AG04449 (cell line): Measurements from ENCODE around the gene IZUMO4.
"Not testable (repeated sequence)": the region's sequence is repeated elsewhere in the genome, so short reads cannot be mapped to it uniquely, and the experiment has no call there.

ENCODE experiments used
- CTCF ChIA-PET: fragments of 350-600 bp; formaldehyde crosslinking; extraction: SDS; loops from one replicate; lab custom pipeline; 2021; ENCODE audit warnings: antibody characterized with exemption; lab: Yijun Ruan, JAX
- POLR2A ChIA-PET: fragments of 400-600, 350-600 bp; formaldehyde crosslinking; extraction: SDS; loops from one replicate; lab custom pipeline; 2020; ENCODE audit warnings: antibody characterized with exemption, inconsistent platforms; lab: Yijun Ruan, JAX
- DNase-seq: peaks from one replicate; pipeline ENCODE4 v3.0.0-alpha.2; 2010; ENCODE audit warnings: low read depth, low spot score
- H3K4me3 ChIP-seq: 2 replicates; pipeline ENCODE4 v1.5.1; 2011; ENCODE audit warnings: low read depth, mild to moderate bottlenecking, control low read depth, low read length
- TF ChIP-seq, protein P1 (sequence below): IDR thresholded peaks from one replicate; pipeline ENCODE4 v1.5.1; 2011; ENCODE audit warnings: mild to moderate bottlenecking, moderate library complexity, low read length, control low read depth, inconsistent platforms; ENCODE audit not compliant: insufficient read depth; ENCODE audit errors: missing control alignments

Gene IZUMO4

DNA sequence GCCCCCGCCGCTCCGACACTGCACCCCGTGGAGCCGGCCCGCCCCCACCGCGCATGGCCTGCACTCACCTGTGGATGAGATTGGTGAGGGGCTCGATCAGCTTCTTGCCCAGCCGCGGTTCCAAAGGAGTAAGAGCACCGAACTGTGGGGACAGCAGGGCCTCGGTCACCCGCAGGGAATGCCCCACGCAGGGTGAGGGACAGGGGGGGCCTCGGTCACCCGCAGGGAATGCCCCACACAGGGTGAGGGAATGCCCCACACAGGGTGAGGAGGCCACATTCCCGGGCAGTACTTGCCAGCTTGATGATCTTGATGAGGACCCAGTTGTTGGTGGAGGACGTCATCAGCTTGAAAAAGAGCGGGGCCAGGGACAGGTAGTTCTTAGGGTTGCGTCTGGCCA, 32.3 kb downstream of the IZUMO4 start:
- H3K4me3 ChIP-seq, result no peak overlapping the region
- ChIA-PET POLR2A (no interaction called here), CTCF (no interaction called here)
- TF ChIP-seq, protein P1, sequence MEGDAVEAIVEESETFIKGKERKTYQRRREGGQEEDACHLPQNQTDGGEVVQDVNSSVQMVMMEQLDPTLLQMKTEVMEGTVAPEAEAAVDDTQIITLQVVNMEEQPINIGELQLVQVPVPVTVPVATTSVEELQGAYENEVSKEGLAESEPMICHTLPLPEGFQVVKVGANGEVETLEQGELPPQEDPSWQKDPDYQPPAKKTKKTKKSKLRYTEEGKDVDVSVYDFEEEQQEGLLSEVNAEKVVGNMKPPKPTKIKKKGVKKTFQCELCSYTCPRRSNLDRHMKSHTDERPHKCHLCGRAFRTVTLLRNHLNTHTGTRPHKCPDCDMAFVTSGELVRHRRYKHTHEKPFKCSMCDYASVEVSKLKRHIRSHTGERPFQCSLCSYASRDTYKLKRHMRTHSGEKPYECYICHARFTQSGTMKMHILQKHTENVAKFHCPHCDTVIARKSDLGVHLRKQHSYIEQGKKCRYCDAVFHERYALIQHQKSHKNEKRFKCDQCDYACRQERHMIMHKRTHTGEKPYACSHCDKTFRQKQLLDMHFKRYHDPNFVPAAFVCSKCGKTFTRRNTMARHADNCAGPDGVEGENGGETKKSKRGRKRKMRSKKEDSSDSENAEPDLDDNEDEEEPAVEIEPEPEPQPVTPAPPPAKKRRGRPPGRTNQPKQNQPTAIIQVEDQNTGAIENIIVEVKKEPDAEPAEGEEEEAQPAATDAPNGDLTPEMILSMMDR, result no peak
- DNase-seq, result no peak

DNA sequence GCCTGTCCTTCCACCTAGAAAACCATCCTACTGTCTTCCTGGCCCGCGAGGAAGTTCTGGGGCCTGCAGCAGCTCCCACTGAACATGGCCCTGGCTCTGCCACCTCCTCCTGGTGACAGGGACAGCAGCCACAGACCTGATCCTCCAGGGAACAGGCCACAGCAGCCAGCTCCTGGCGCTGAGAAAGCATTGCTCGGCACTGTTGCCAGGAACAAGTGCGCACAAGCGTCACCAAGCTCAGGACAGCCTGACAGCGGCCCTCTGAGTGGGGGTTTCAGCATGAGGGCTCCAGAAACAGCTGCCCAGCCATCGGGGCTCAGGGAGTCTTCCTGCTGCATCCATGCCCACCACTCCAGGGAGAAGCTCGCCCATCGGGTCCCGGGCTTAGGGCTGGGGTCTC, 32.8 kb downstream of the IZUMO4 start:
- POLR2A ChIA-PET, result no interaction called here
- CTCF ChIA-PET, result interaction anchor here (1.4 kb wide), 1 partner anchor 187 kb away, joined by 3 read pairs; no protein-coding TSS in a partner anchor
- TF ChIP-seq, protein P1, result no peak
- H3K4me3 ChIP-seq, result no peak overlapping the region
- no peak for DNase-seq

DNA sequence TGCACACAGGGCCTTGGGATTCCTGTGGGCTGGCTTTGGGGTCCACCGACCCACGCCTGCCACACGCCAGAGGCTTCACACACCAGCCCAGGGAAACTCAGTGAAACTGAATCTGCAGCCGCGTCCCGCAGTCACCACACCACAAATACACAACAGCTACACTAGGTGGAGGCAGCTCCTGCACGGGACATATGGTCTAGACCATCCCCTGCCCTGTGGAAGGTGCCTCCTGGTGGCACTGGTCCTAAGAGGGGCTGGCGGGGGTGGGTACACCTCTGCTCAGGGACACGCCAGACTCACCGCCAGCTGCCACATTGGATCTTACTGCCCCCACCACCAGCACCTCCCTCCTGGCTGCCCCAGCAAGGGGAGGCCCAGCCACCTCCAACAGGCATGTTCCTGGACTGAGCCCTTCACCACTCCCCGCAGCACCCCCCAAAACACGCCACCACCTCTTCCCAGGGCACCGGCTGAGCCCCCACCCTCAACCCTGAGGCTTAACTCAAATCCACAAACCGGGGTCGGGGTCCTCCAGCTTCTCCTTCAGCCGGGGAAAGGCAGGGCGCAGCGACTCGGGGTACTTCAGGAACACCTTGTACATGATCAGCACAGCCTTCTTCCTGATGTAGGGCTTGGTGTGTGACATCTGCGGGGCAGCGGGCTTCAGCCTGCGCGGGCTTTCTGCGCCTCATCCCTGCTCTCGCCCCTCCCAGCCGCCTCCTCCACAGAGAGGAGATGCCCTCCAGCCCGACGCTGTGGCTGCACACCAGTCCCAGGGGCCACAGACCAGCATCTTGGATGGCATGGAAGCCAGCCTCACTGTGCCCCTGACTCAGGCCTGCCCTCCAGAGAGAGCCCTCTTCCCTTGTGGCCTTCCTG, 33.4 kb downstream of the IZUMO4 start:
- TF ChIP-seq, protein P1, result no peak
- ChIA-PET POLR2A (no interaction called here), CTCF (interaction anchor here (1.4 kb wide), 1 partner anchor 186 kb away, joined by 3 read pairs; no protein-coding TSS in a partner anchor)
- no peak for DNase-seq
- no peak overlapping the region for H3K4me3 ChIP-seq

DNA sequence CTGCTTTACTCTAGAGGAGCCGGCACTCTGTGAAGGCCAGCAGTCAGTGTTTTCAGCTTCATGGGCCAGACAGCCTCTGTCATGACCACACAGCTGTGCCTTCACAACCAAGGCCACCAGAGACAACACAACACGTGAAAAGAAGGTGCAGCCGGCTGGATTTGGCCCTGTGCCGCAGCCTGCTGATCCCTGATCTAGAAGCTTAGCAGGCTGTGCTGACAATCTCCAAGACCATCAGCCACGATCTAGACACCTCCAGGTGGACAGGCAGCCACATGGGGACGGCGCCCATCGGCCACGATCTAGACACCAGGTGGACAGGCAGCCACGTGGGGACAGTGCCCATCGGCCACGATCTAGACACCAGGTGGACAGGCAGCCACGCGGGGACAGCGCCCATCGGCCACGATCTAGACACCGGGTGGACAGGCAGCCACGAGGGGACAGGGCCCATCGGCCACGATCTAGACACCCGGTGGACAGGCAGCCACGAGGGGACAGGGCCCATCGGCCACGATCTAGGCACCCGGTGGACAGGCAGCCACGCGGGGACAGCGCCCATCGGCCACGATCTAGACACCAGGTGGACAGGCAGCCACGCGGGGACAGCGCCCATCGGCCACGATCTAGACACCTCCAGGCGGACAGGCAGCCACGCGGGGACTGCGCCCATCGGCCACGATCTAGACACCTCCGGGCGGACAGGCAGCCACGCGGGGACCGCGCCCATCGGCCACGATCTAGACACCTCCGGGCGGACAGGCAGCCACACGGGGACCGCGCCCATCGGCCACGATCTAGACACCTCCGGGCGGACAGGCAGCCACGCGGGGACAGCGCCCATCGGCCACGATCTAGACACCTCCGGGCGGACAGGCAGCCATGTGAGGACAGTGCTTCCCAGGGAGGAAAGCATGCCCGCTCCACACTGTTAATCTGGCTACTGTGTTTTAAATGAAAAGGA, 34.6 kb downstream of the IZUMO4 start:
- DNase-seq, POLR2A ChIA-PET, H3K4me3 ChIP-seq: not testable (repeated sequence)
- CTCF ChIA-PET, result interaction anchor here (1.4 to 2.1 kb wide), 2 partner anchors 185 kb away, joined by 3 to 6 read pairs; no protein-coding TSS in a partner anchor

DNA sequence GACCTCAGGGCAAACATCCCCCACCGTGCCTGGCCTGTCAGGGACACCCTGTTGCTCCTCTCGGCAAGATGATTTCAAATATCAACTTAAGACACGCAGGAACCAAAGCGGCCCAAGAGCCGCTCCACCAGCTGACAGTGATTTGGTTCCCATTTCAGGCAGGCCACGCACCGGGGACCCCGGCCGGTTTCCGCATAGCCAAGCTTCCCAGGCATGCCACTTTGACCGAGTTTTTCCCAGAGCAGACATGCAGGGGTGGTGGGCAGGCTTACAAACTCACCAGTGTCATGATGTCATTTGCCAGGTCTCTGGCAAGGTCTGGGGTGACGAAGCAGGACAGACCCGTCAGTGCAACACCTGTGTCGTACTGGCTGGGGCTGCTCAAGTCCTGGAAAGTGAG, 35.5 kb downstream of the IZUMO4 start:
- DNase-seq, result no peak
- POLR2A ChIA-PET, result no interaction called here
- CTCF ChIA-PET, result interaction anchor here (2.1 kb wide), 1 partner anchor 184 kb away, joined by 6 read pairs; no protein-coding TSS in a partner anchor
- H3K4me3 ChIP-seq, result no peak overlapping the region
- TF ChIP-seq, protein P1, result no peak

DNA sequence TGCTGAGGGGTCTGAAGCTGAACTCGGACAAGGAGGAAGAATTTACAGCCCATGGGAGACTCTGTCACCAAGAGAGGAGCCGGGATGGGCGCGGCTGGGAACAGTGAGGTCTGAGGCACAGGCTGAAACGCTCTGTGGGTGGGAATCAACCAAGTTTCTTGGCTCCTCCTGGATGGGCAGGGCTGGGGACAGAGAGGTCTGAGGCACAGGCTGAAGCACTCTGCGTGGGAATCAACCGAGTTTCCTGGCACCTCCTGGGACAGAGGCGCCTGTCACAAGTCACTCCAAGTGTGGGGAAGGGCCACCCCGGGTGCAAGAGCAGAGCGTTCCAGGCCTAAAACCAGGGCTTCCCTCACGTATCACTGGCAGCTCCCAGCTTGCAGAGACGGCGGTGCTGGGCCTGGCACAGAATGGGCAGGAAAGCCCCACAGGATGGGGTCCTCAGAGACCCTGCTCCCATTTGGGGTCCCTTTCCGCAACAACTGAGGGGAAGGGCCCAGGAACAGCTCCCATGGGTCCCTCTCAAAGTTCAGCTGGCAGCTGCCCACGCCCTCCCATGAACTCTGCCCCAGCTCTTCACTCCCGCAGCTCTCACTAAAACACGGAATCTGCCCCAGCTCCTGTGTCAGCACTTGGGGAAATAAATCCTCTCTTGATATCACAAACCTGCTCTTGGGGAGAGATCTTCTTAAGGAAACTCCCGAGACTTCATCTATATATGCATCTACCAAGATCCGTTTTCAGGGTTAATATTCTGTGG, 36.2 kb downstream of the IZUMO4 start:
- no peak overlapping the region for H3K4me3 ChIP-seq
- DNase-seq, result no peak
- CTCF ChIA-PET, result interaction anchor here (1.0 to 2.1 kb wide), 3 partner anchors 8 to 196 kb away, joined by 3 to 6 read pairs (median 4); no protein-coding TSS in a partner anchor
- TF ChIP-seq, protein P1, result no peak
- POLR2A ChIA-PET, result no interaction called here
